ENCODE results near the gene CATSPER1.
A peak's percentile ranks its signal among the peaks of the same experiment; 100 is the strongest.

CATSPER1 gene

GRCh38 chr11:66051371-66051765 is 25.1 kb upstream of the CATSPER1 start:
- Histone ChIP-seq H3K27me3 (ENCODE audit: control insufficient read depth, insufficient read depth, low read length) (no peaks in the 10 kb centered on the region; the same call in 1 of the 2 replicates), H3K27ac (ENCODE audit: low read depth, low read length) (peak overlapping the region; percentile 82), H3K9ac (ENCODE audit: low read length) (peak overlapping the region; percentile 99), H3K4me1 (ENCODE audit: control insufficient read depth, insufficient read depth, low read length) (peaks cover 19% of the 10 kb centered on the region), H3K36me3 (ENCODE audit: control insufficient read depth, insufficient read depth, low read length) (peaks cover 22% of the 10 kb centered on the region), H3K4me3 (ENCODE audit: low read depth, low read length) (peak overlapping the region; percentile 98), H3K9me3 (ENCODE audit: control insufficient read depth, insufficient read depth, low read depth, low read length) (no peaks in the 10 kb centered on the region)

GRCh38 chr11:66050581-66051231 is 24.4 kb upstream of the CATSPER1 start:
- peak overlapping the region; percentile 99 for H3K9ac ChIP-seq (ENCODE audit: low read length)
- peak overlapping the region; percentile 82; the same call in 1 of the 2 replicates for H3K27ac ChIP-seq (ENCODE audit: low read depth, low read length)
- H3K4me1 ChIP-seq (ENCODE audit: control insufficient read depth, insufficient read depth, low read length), result peaks cover 19% of the 10 kb centered on the region
- H3K4me3 ChIP-seq (ENCODE audit: low read depth, low read length), result peak overlapping the region; percentile 98
- H3K36me3 ChIP-seq (ENCODE audit: control insufficient read depth, insufficient read depth, low read length), result peaks cover 17% of the 10 kb centered on the region
- no peaks in the 10 kb centered on the region for H3K9me3 ChIP-seq (ENCODE audit: control insufficient read depth, insufficient read depth, low read depth, low read length)
- no peaks in the 10 kb centered on the region; the same call in 1 of the 2 replicates for H3K27me3 ChIP-seq (ENCODE audit: control insufficient read depth, insufficient read depth, low read length)

- peaks cover 6% of the 10 kb centered on the region; the same call in 1 of the 2 replicates for H3K36me3 ChIP-seq (ENCODE audit: control insufficient read depth, insufficient read depth, low read length)
- no peaks in the 10 kb centered on the region; the same call in 1 of the 2 replicates for H3K27me3 ChIP-seq (ENCODE audit: control insufficient read depth, insufficient read depth, low read length)
- H3K9ac ChIP-seq (ENCODE audit: low read length), result no peak within 1 kb of the TSS
- H3K27ac ChIP-seq (ENCODE audit: low read depth, low read length), result no peak within 1 kb of the TSS
- H3K4me1 ChIP-seq (ENCODE audit: control insufficient read depth, insufficient read depth, low read length), result peaks cover 29% of the 10 kb centered on the region
- no peaks in the 10 kb centered on the region for H3K9me3 ChIP-seq (ENCODE audit: control insufficient read depth, insufficient read depth, low read depth, low read length)
- peak within 1 kb of the TSS; percentile 72 for H3K4me3 ChIP-seq (ENCODE audit: low read depth, low read length)
Measured at GRCh38 chr11:66048547-66049323, 22.5 kb upstream of the CATSPER1 start, which contains the start of gene GAL3ST3. TSS of gene GAL3ST3 (minus strand) at chr11:66049161. CDS start at chr11:66045415, 3,746 bp downstream.

- no peak overlapping the region for H3K9ac ChIP-seq (ENCODE audit: low read length)
- no peak overlapping the region for H3K27ac ChIP-seq (ENCODE audit: low read depth, low read length)
- H3K4me3 ChIP-seq (ENCODE audit: low read depth, low read length), result peak overlapping the region; percentile 72; the same call in 1 of the 2 replicates
- H3K36me3 ChIP-seq (ENCODE audit: control insufficient read depth, insufficient read depth, low read length), result peaks cover 9% of the 10 kb centered on the region; the same call in 1 of the 2 replicates
- H3K27me3 ChIP-seq (ENCODE audit: control insufficient read depth, insufficient read depth, low read length), result no peaks in the 10 kb centered on the region; the same call in 1 of the 2 replicates
- H3K9me3 ChIP-seq (ENCODE audit: control insufficient read depth, insufficient read depth, low read depth, low read length), result no peaks in the 10 kb centered on the region
- peaks cover 23% of the 10 kb centered on the region for H3K4me1 ChIP-seq (ENCODE audit: control insufficient read depth, insufficient read depth, low read length)
Measured at GRCh38 chr11:66047541-66048365, 21.5 kb upstream of the CATSPER1 start.

- Histone ChIP-seq H3K36me3 (ENCODE audit: control insufficient read depth, insufficient read depth, low read length) (peaks cover 9% of the 10 kb centered on the region; the same call in 1 of the 2 replicates), H3K27ac (ENCODE audit: low read depth, low read length) (no peak overlapping the region), H3K4me1 (ENCODE audit: control insufficient read depth, insufficient read depth, low read length) (peaks cover 23% of the 10 kb centered on the region), H3K9ac (ENCODE audit: low read length) (no peak overlapping the region), H3K9me3 (ENCODE audit: control insufficient read depth, insufficient read depth, low read depth, low read length) (no peaks in the 10 kb centered on the region), H3K27me3 (ENCODE audit: control insufficient read depth, insufficient read depth, low read length) (no peaks in the 10 kb centered on the region; the same call in 1 of the 2 replicates), H3K4me3 (ENCODE audit: low read depth, low read length) (no peak overlapping the region)
Measured at GRCh38 chr11:66046901-66047300, 20.6 kb upstream of the CATSPER1 start.

- peaks cover 15% of the 10 kb centered on the region; the same call in 1 of the 2 replicates for H3K36me3 ChIP-seq (ENCODE audit: control insufficient read depth, insufficient read depth, low read length)
- H3K4me1 ChIP-seq (ENCODE audit: control insufficient read depth, insufficient read depth, low read length), result peaks cover 14% of the 10 kb centered on the region
- H3K9me3 ChIP-seq (ENCODE audit: control insufficient read depth, insufficient read depth, low read depth, low read length), result no peaks in the 10 kb centered on the region
- H3K9ac ChIP-seq (ENCODE audit: low read length), result no peak overlapping the region
- H3K4me3 ChIP-seq (ENCODE audit: low read depth, low read length), result no peak overlapping the region
- H3K27me3 ChIP-seq (ENCODE audit: control insufficient read depth, insufficient read depth, low read length), result no peaks in the 10 kb centered on the region; the same call in 1 of the 2 replicates
- no peak overlapping the region for H3K27ac ChIP-seq (ENCODE audit: low read depth, low read length)
Measured at GRCh38 chr11:66045177-66045639, 18.9 kb upstream of the CATSPER1 start.

GRCh38 chr11:66044757-66045156 is 18.5 kb upstream of the CATSPER1 start:
- Histone ChIP-seq H3K27ac (ENCODE audit: low read depth, low read length) (no peak overlapping the region), H3K9ac (ENCODE audit: low read length) (no peak overlapping the region), H3K9me3 (ENCODE audit: control insufficient read depth, insufficient read depth, low read depth, low read length) (no peaks in the 10 kb centered on the region), H3K4me1 (ENCODE audit: control insufficient read depth, insufficient read depth, low read length) (peaks cover 14% of the 10 kb centered on the region), H3K4me3 (ENCODE audit: low read depth, low read length) (no peak overlapping the region), H3K36me3 (ENCODE audit: control insufficient read depth, insufficient read depth, low read length) (peaks cover 15% of the 10 kb centered on the region; the same call in 1 of the 2 replicates), H3K27me3 (ENCODE audit: control insufficient read depth, insufficient read depth, low read length) (no peaks in the 10 kb centered on the region; the same call in 1 of the 2 replicates)

GRCh38 chr11:66042996-66043906 is 17.0 kb upstream of the CATSPER1 start:
- H3K4me3 ChIP-seq (ENCODE audit: low read depth, low read length), result no peak overlapping the region
- peaks cover 15% of the 10 kb centered on the region; the same call in 1 of the 2 replicates for H3K36me3 ChIP-seq (ENCODE audit: control insufficient read depth, insufficient read depth, low read length)
- H3K27me3 ChIP-seq (ENCODE audit: control insufficient read depth, insufficient read depth, low read length), result no peaks in the 10 kb centered on the region
- H3K27ac ChIP-seq (ENCODE audit: low read depth, low read length), result no peak overlapping the region
- no peak overlapping the region for H3K9ac ChIP-seq (ENCODE audit: low read length)
- H3K9me3 ChIP-seq (ENCODE audit: control insufficient read depth, insufficient read depth, low read depth, low read length), result no peaks in the 10 kb centered on the region
- peaks cover 10% of the 10 kb centered on the region for H3K4me1 ChIP-seq (ENCODE audit: control insufficient read depth, insufficient read depth, low read length)

GRCh38 chr11:66042227-66042995 is 16.1 kb upstream of the CATSPER1 start:
- Histone ChIP-seq H3K4me3 (ENCODE audit: low read depth, low read length) (no peak overlapping the region), H3K9ac (ENCODE audit: low read length) (no peak overlapping the region), H3K27me3 (ENCODE audit: control insufficient read depth, insufficient read depth, low read length) (no peaks in the 10 kb centered on the region), H3K36me3 (ENCODE audit: control insufficient read depth, insufficient read depth, low read length) (peaks cover 15% of the 10 kb centered on the region; the same call in 1 of the 2 replicates), H3K4me1 (ENCODE audit: control insufficient read depth, insufficient read depth, low read length) (peaks cover 10% of the 10 kb centered on the region), H3K27ac (ENCODE audit: low read depth, low read length) (no peak overlapping the region), H3K9me3 (ENCODE audit: control insufficient read depth, insufficient read depth, low read depth, low read length) (0 out of 2 replicates have a peak, but pooled peaks cover under 1% of the 10 kb centered on the region)
